HepG2 (cell line): ENCODE data around the gene KIF2C. TPM values are rescaled to one million over a fixed set of nuclear protein-coding genes. Genes with fewer than 3 reads are reported as not detected.

Experiments
- CCAR2 ChIP-seq: fragments of 200-400 bp; formaldehyde crosslinking; optimal IDR thresholded peaks from 2 replicates; pipeline ENCODE3; 2018; ENCODE audit warnings: low read depth, mild to moderate bottlenecking, low read length, moderate library complexity
- DR1 ChIP-seq: sonication (generic); formaldehyde crosslinking; IDR thresholded peaks from 2 replicates; pipeline ENCODE4 v1.8.0; 2021; ENCODE audit warnings: mild to moderate bottlenecking, missing genetic modification reagents, inconsistent platforms
- ETV6 ChIP-seq: sonication (generic); formaldehyde crosslinking; conservative IDR thresholded peaks from 2 replicates; pipeline ENCODE4 v1.4.0; 2020; ENCODE audit warnings: missing genetic modification reagents
- KAT7 ChIP-seq: IDR thresholded peaks from 2 replicates; pipeline ENCODE4 v1.6.1; 2018; ENCODE audit warnings: borderline replicate concordance, missing compliant biosample characterization
- LBX2 ChIP-seq: sonication (generic); formaldehyde crosslinking; IDR thresholded peaks from 2 replicates; pipeline ENCODE4 v1.5.0; 2020; ENCODE audit warnings: missing genetic modification reagents, mild to moderate bottlenecking, borderline replicate concordance
- MEIS2 ChIP-seq: sonication (generic); formaldehyde crosslinking; IDR thresholded peaks from 2 replicates; pipeline ENCODE4 v1.9.0; 2021; ENCODE audit warnings: mild to moderate bottlenecking, missing genetic modification reagents
- MYPOP ChIP-seq: sonication (generic); formaldehyde crosslinking; IDR thresholded peaks from 2 replicates; pipeline ENCODE4 v1.8.1; 2023; ENCODE audit warnings: mild to moderate bottlenecking, moderate library complexity, missing genetic modification reagents
- RFX1 ChIP-seq: fragments of 450-650 bp; IDR thresholded peaks from 2 replicates; pipeline ENCODE4 v1.6.1; 2017
- SAP130 ChIP-seq: IDR thresholded peaks from 2 replicates; pipeline ENCODE4 v1.6.1; 2016; ENCODE audit warnings: low read depth
- TEAD2 ChIP-seq: sonication (generic); formaldehyde crosslinking; IDR thresholded peaks from 2 replicates; pipeline ENCODE4 v1.9.0; 2021; ENCODE audit warnings: missing genetic modification reagents
- XRCC5 ChIP-seq: fragments of 200-400 bp; formaldehyde crosslinking; optimal IDR thresholded peaks from 2 replicates; pipeline ENCODE3; 2017; ENCODE audit warnings: mild to moderate bottlenecking, low read length
- ZBTB8A ChIP-seq: sonication (generic); formaldehyde crosslinking; IDR thresholded peaks from 2 replicates; pipeline ENCODE4 v1.4.0; 2020; ENCODE audit warnings: mild to moderate bottlenecking, low read depth, missing genetic modification reagents, borderline replicate concordance
- ZHX2 ChIP-seq, 2 experiments: sonication (generic) in 1 of 2; formaldehyde crosslinking in 1 of 2; IDR thresholded peaks; 2 replicates each; pipeline versions ENCODE4 v1.6.1 to v1.9.0; 2014 to 2022; ENCODE audit warnings: antibody characterized with exemption in 1 of 2, borderline replicate concordance in 1 of 2, inconsistent platforms in 1 of 2, low read depth in 1 of 2, missing genetic modification reagents in 1 of 2
- ZNF232 ChIP-seq: sonication (generic); formaldehyde crosslinking; IDR thresholded peaks from 2 replicates; pipeline ENCODE4 v1.4.0; 2020; ENCODE audit warnings: missing genetic modification reagents, borderline replicate concordance
- ZNF333 ChIP-seq: sonication (generic); formaldehyde crosslinking; IDR thresholded peaks from 2 replicates; pipeline ENCODE4 v1.4.0; 2020; ENCODE audit warnings: mild to moderate bottlenecking, missing genetic modification reagents, borderline replicate concordance
- ZNF34 ChIP-seq: sonication (generic); formaldehyde crosslinking; IDR thresholded peaks from 2 replicates; pipeline ENCODE4 v1.4.0; 2020; ENCODE audit warnings: mild to moderate bottlenecking, missing genetic modification reagents, borderline replicate concordance
- ZNF414 ChIP-seq: sonication (generic); formaldehyde crosslinking; IDR thresholded peaks from 2 replicates; pipeline ENCODE4 v1.5.0; 2020; ENCODE audit warnings: missing genetic modification reagents
- ZNF512B ChIP-seq: sonication (generic); formaldehyde crosslinking; IDR thresholded peaks from 2 replicates; pipeline ENCODE4 v1.5.1; 2020; ENCODE audit warnings: missing genetic modification reagents, mild to moderate bottlenecking, borderline replicate concordance
- ZNF558 ChIP-seq: sonication (generic); formaldehyde crosslinking; IDR thresholded peaks from 2 replicates; pipeline ENCODE4 v1.9.0; 2022; ENCODE audit warnings: mild to moderate bottlenecking, missing genetic modification reagents, borderline replicate concordance
- ZNF709 ChIP-seq: sonication (generic); formaldehyde crosslinking; IDR thresholded peaks from 2 replicates; pipeline ENCODE4 v1.5.0; 2020; ENCODE audit warnings: mild to moderate bottlenecking, missing genetic modification reagents
- polyA plus RNA-seq, 8 experiments: library from polyadenylated mRNA; depleted of rRNA in 3 of 8; stranded (reverse) in 7 of 8; unstranded in 1 of 8; fragments of >200 nt; fragmentation: Illumina TruSeq in 4 of 8; extraction: Trizol in 4 of 8; gene quantifications; 2 replicates each; pipeline versions ENCODE4 v1.2.1 to v1.2.3, GENCODE V29; 2011 to 2016; ENCODE audit warnings: low read depth in 4 of 8, missing spikeins in 1 of 8, mixed read lengths in 1 of 8; ENCODE audit not compliant: insufficient read depth in 1 of 8
- total RNA-seq, 5 experiments: library from RNA; depleted of rRNA; stranded (reverse); fragments of >200 nt; fragmentation: Illumina TruSeq; extraction: Trizol; gene quantifications; 2 replicates each; pipeline ENCODE4 v1.2.3, GENCODE V29; 2016; ENCODE audit warnings: low read depth in 1 of 5

The KIF2C gene
- total and polyA plus RNA-seq, 2 of the 13 experiments (the other 11 are each of a cell fraction or from before 2014, with no cell fraction given), result 29.7 to 53.7 TPM

GRCh38 chr1:44776730-44777068, 37.1 kb downstream of the KIF2C start (continued):
- no peak for TF ChIP-seq ZNF414 (CRISPR knock-in tag)
- no peak for TF ChIP-seq RFX1
- no peak for TF ChIP-seq ZNF512B (CRISPR knock-in tag)
- TF ChIP-seq ETV6 (CRISPR knock-in tag), result 0 out of 2 replicates have a peak, but pooled peaks have one; percentile 44
- TF ChIP-seq ZNF558 (CRISPR knock-in tag), result 0 out of 2 replicates have a peak, but pooled peaks have one; percentile 19
- no peak for TF ChIP-seq ZNF34 (CRISPR knock-in tag)
- no peak for TF ChIP-seq CCAR2
- TF ChIP-seq ZNF232 (CRISPR knock-in tag), result no peak
- no peak for TF ChIP-seq ZBTB8A
- peak; percentile 8; the same call in 1 of the 2 replicates for TF ChIP-seq SAP130 (CRISPR knock-in tag)
- TF ChIP-seq ZNF333, result no peak
- no peak for TF ChIP-seq DR1 (CRISPR knock-in tag)
- TF ChIP-seq ZNF709 (CRISPR knock-in tag), result no peak
- TF ChIP-seq MEIS2, result no peak
- no peak for TF ChIP-seq LBX2
- TF ChIP-seq XRCC5, result no peak
- TF ChIP-seq ZHX2 (IDR thresholded peaks at IDR 0.05; ENCODE audit: low read depth), result no peak
- TF ChIP-seq ZHX2 (CRISPR knock-in tag; IDR thresholded peaks at IDR 0.05; ENCODE audit: borderline replicate concordance), result no peak
- TF ChIP-seq MYPOP, result peak; percentile 35; the same call in 1 of the 2 replicates
- no peak; the same call in 1 of the 2 replicates for TF ChIP-seq KAT7 (CRISPR knock-in tag)
- TF ChIP-seq TEAD2 (CRISPR knock-in tag), result no peak
